GM12878 (cell line): Measurements from ENCODE around the gene CLIC5.

Source experiments
- POLR2A ChIP-seq: IDR thresholded peaks from 2 replicates; pipeline ENCODE4 v1.6.1; 2011; ENCODE audit warnings: low read depth, mild to moderate bottlenecking, low read length
- TCF12 ChIP-seq: IDR thresholded peaks from 2 replicates; pipeline ENCODE4 v1.6.1; 2011; ENCODE audit warnings: low read depth, mild to moderate bottlenecking, low read length
- TF ChIP-seq, protein P1 (sequence below), 3 experiments: IDR thresholded peaks in 2 of 3; conservative IDR thresholded peaks in 1 of 3; 2 replicates each; pipeline ENCODE4 v1.5.1; 2011; ENCODE audit warnings: low read depth in 3 of 3, low read length in 3 of 3, mild to moderate bottlenecking in 3 of 3, control low read depth in 2 of 3, moderate library complexity in 2 of 3, inconsistent platforms in 1 of 3, mixed read lengths in 1 of 3; ENCODE audit not compliant: control insufficient read depth in 2 of 3, insufficient read depth in 1 of 3; ENCODE audit errors: extremely low read depth in 1 of 3
- TF ChIP-seq, protein P2 (sequence below): IDR thresholded peaks from 2 replicates; pipeline ENCODE4 v1.6.1; 2012; ENCODE audit warnings: low read depth, low read length, improper control_type of control experiment
- TF ChIP-seq, protein P3 (sequence below): fragments of 450-650 bp; IDR thresholded peaks from 2 replicates; pipeline ENCODE4 v1.6.1; 2018; ENCODE audit warnings: borderline replicate concordance, mild to moderate bottlenecking; ENCODE audit not compliant: partially characterized antibody
- TF ChIP-seq, protein P4 (sequence below): fragments of 450-650 bp; formaldehyde crosslinking; IDR thresholded peaks from 2 replicates; pipeline ENCODE4 v1.5.0; 2022; ENCODE audit warnings: mild to moderate bottlenecking, missing genetic modification characterization
- TF ChIP-seq, protein P5 (sequence below): IDR thresholded peaks from 2 replicates; pipeline ENCODE4 v1.6.1; 2012; ENCODE audit warnings: low read depth, low read length, improper control_type of control experiment

DNA sequence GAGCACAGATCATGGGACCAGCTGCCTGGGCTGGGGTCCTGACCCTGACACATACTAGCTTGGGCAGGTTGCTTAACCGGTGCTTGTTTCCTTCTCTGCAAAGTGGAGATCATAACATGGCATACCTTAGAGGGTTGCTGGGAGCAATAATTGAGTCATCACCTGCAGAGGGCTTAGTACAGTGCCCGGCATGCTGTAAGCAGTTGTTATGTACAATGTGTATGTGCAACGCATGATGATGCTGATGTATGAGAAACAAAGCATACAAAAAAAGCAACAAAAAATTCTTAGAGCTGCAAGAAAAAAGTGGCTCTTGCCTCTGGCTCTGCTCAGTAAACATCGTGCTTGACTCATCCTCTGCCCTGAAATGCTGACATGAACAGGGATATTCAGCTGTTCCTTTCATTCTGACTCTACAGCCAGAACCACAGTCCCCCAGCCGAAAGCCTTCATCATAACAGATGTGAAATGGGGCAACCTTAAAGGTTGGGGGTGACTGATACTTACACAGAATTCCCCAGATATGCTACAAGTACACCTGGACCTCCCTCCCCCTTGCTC, 91.7 kb downstream of the CLIC5 start:
- TF ChIP-seq, protein P1, sequence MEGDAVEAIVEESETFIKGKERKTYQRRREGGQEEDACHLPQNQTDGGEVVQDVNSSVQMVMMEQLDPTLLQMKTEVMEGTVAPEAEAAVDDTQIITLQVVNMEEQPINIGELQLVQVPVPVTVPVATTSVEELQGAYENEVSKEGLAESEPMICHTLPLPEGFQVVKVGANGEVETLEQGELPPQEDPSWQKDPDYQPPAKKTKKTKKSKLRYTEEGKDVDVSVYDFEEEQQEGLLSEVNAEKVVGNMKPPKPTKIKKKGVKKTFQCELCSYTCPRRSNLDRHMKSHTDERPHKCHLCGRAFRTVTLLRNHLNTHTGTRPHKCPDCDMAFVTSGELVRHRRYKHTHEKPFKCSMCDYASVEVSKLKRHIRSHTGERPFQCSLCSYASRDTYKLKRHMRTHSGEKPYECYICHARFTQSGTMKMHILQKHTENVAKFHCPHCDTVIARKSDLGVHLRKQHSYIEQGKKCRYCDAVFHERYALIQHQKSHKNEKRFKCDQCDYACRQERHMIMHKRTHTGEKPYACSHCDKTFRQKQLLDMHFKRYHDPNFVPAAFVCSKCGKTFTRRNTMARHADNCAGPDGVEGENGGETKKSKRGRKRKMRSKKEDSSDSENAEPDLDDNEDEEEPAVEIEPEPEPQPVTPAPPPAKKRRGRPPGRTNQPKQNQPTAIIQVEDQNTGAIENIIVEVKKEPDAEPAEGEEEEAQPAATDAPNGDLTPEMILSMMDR (IDR thresholded peaks at IDR 0.05 in 2 of 3, conservative IDR thresholded peaks at IDR 0.05 in 1 of 3; ENCODE audit: control insufficient read depth in 2 of 3, extremely low read depth in 1 of 3, insufficient read depth in 1 of 3, low read depth in 3 of 3, low read length in 3 of 3), result no peak
- TF ChIP-seq, protein P2, sequence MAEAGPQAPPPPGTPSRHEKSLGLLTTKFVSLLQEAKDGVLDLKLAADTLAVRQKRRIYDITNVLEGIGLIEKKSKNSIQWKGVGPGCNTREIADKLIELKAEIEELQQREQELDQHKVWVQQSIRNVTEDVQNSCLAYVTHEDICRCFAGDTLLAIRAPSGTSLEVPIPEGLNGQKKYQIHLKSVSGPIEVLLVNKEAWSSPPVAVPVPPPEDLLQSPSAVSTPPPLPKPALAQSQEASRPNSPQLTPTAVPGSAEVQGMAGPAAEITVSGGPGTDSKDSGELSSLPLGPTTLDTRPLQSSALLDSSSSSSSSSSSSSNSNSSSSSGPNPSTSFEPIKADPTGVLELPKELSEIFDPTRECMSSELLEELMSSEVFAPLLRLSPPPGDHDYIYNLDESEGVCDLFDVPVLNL, result no peak
- TF ChIP-seq POLR2A, result no peak
- TF ChIP-seq, protein P3, sequence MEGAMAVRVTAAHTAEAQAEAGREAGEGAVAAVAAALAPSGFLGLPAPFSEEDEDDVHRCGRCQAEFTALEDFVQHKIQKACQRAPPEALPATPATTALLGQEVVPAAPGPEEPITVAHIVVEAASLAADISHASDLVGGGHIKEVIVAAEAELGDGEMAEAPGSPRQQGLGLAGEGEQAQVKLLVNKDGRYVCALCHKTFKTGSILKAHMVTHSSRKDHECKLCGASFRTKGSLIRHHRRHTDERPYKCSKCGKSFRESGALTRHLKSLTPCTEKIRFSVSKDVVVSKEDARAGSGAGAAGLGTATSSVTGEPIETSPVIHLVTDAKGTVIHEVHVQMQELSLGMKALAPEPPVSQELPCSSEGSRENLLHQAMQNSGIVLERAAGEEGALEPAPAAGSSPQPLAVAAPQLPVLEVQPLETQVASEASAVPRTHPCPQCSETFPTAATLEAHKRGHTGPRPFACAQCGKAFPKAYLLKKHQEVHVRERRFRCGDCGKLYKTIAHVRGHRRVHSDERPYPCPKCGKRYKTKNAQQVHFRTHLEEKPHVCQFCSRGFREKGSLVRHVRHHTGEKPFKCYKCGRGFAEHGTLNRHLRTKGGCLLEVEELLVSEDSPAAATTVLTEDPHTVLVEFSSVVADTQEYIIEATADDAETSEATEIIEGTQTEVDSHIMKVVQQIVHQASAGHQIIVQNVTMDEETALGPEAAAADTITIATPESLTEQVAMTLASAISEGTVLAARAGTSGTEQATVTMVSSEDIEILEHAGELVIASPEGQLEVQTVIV, result no peak
- TF ChIP-seq TCF12, result peak; percentile 93; the same call in 1 of the 2 replicates
- TF ChIP-seq, protein P4, sequence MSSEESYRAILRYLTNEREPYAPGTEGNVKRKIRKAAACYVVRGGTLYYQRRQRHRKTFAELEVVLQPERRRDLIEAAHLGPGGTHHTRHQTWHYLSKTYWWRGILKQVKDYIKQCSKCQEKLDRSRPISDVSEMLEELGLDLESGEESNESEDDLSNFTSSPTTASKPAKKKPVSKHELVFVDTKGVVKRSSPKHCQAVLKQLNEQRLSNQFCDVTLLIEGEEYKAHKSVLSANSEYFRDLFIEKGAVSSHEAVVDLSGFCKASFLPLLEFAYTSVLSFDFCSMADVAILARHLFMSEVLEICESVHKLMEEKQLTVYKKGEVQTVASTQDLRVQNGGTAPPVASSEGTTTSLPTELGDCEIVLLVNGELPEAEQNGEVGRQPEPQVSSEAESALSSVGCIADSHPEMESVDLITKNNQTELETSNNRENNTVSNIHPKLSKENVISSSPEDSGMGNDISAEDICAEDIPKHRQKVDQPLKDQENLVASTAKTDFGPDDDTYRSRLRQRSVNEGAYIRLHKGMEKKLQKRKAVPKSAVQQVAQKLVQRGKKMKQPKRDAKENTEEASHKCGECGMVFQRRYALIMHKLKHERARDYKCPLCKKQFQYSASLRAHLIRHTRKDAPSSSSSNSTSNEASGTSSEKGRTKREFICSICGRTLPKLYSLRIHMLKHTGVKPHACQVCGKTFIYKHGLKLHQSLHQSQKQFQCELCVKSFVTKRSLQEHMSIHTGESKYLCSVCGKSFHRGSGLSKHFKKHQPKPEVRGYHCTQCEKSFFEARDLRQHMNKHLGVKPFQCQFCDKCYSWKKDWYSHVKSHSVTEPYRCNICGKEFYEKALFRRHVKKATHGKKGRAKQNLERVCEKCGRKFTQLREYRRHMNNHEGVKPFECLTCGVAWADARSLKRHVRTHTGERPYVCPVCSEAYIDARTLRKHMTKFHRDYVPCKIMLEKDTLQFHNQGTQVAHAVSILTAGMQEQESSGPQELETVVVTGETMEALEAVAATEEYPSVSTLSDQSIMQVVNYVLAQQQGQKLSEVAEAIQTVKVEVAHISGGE (CRISPR knock-in tag), result no peak
- TF ChIP-seq, protein P5, sequence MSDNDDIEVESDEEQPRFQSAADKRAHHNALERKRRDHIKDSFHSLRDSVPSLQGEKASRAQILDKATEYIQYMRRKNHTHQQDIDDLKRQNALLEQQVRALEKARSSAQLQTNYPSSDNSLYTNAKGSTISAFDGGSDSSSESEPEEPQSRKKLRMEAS, result no peak
